Loucy (cell line): ENCODE results near the gene LRRC47.

Experiments
- EZH2phosphoT487 ChIP-seq: fragments of 200-600 bp; IDR thresholded peaks from 2 replicates; pipeline ENCODE4 v1.6.1; 2018; ENCODE audit warnings: antibody characterized with exemption, mild to moderate bottlenecking, moderate library complexity, borderline replicate concordance
- TF ChIP-seq, protein P1 (sequence below): fragments of 200-600 bp; sonication (generic); conservative IDR thresholded peaks from 2 replicates; pipeline ENCODE4 v1.5.1; 2014; ENCODE audit warnings: mild to moderate bottlenecking, antibody characterized with exemption, low read length

DNA sequence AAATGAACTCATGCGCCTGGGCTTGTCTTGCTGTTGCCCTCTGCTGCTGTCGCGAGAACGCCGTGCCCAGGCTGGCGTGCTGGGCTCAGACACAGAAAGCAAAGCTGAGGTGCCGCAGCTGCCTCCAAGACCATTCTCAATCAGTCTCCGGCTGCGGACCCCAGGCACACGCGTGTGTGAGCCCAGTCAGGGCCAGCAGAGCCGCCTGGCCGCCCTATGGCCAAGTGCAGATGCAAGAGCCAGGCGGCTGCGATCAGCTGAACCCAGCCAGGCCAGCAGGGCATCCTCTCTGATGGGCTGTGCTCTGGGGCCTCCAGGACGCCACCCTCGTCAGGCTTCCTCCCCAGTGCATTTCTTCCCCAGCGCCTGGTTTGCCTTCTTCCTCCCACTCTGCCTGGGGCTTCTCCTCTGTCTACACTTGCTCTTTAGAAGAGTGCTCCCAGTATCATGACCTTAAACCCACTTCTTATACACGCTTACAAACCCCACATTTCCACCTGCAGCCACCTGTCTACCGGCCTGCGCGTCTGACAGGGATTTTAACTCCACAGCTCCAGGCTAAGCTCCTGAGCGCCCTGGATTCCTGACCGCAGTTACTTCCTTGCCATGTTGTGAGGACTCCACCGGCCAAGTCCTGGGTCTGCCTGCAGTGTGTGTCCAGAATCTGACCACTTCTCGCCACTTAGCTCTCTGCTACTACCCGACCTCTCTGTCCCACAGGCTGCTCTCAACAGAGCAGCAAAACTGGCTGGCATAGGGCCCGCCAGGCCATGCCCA is 21.7 kb upstream of the LRRC47 start:
- TF ChIP-seq, protein P1, sequence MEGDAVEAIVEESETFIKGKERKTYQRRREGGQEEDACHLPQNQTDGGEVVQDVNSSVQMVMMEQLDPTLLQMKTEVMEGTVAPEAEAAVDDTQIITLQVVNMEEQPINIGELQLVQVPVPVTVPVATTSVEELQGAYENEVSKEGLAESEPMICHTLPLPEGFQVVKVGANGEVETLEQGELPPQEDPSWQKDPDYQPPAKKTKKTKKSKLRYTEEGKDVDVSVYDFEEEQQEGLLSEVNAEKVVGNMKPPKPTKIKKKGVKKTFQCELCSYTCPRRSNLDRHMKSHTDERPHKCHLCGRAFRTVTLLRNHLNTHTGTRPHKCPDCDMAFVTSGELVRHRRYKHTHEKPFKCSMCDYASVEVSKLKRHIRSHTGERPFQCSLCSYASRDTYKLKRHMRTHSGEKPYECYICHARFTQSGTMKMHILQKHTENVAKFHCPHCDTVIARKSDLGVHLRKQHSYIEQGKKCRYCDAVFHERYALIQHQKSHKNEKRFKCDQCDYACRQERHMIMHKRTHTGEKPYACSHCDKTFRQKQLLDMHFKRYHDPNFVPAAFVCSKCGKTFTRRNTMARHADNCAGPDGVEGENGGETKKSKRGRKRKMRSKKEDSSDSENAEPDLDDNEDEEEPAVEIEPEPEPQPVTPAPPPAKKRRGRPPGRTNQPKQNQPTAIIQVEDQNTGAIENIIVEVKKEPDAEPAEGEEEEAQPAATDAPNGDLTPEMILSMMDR, result no peak
- TF ChIP-seq EZH2phosphoT487, result no peak
